ENCODE data around the gene NUP93. TPM values are rescaled to one million over a fixed set of nuclear protein-coding genes. Genes with fewer than 3 reads are reported as not detected.

The NUP93 gene
- polyA plus RNA-seq, 2 of the 4 experiments (the other 2 are of a cell fraction) = 87.3 to 91.4 TPM

DNA sequence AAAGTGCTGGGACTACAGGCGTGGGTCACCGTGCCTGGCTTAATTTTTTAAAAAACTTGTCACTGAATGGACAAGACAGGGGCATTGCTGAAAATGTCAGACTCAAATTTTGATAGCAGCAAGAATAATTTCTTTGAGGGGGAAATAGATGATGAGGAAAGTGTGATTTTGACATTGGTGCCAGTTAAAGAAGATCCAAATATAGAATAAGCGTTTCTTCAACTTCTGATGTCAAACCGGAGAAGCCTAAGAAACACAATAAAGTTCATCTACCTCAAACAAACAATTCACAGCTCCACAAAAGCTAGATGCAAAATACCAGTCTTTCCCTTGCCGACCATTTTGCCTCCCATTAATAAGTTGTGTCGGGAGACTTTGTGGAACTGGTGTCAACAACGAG, 43.2 kb upstream of the NUP93 start:
- WGBS (ENCODE audit: missing lambda C conversion rate) = 81% methylated on average over 7 of the region's 7 CpGs
- no peak overlapping the region for H3K27ac ChIP-seq
- no peak for ATAC-seq
- CTCF ChIA-PET = interaction anchor here (0.6 to 6.2 kb wide), 3 partner anchors 15 to 132 kb away, joined by 3 to 42 read pairs (median 3); no protein-coding TSS in a partner anchor
- peaks cover 4% of the 10 kb centered on the region; the same call in 1 of the 3 replicates for H3K9me3 ChIP-seq
- H3K4me3 ChIP-seq = no peak overlapping the region
- POLR2A ChIA-PET = interaction anchor here (6.5 kb wide), 1 partner anchor 79 kb away, joined by 185 read pairs; the partner anchor contains the start of gene MT2A
- no peak for DNase-seq (ENCODE audit: low read depth in 1 of 2, low spot score in 1 of 2)
- no peak for FAIRE-seq
- no peak overlapping the region for H3K4me2 ChIP-seq
- H3K4me1 ChIP-seq = peaks cover 23% of the 10 kb centered on the region
- TF ChIP-seq BHLHE40 (IDR thresholded peaks at IDR 0.05; ENCODE audit: low read depth, low read length) = no peak
- no peak for TF ChIP-seq TFCP2L1 (CRISPR knock-in tag; IDR thresholded peaks at IDR 0.05)
- TF ChIP-seq MYC (IDR thresholded peaks at IDR 0.05; ENCODE audit: borderline replicate concordance, low read length) = no peak
- no peak for TF ChIP-seq GATA3 (IDR thresholded peaks at IDR 0.05; ENCODE audit: borderline replicate concordance)
- TF ChIP-seq CBX8 (IDR thresholded peaks at IDR 0.05) = no peak
- no peak for TF ChIP-seq KDM1A (IDR thresholded peaks at IDR 0.05; ENCODE audit: low read depth)
- no peak for TF ChIP-seq JUN (IDR thresholded peaks at IDR 0.05)
- no peak for TF ChIP-seq HOXB5 (CRISPR knock-in tag; IDR thresholded peaks at IDR 0.05)
- no peak for TF ChIP-seq RCOR1 (IDR thresholded peaks at IDR 0.05; ENCODE audit: low read depth, low read length)
- TF ChIP-seq, protein P1, sequence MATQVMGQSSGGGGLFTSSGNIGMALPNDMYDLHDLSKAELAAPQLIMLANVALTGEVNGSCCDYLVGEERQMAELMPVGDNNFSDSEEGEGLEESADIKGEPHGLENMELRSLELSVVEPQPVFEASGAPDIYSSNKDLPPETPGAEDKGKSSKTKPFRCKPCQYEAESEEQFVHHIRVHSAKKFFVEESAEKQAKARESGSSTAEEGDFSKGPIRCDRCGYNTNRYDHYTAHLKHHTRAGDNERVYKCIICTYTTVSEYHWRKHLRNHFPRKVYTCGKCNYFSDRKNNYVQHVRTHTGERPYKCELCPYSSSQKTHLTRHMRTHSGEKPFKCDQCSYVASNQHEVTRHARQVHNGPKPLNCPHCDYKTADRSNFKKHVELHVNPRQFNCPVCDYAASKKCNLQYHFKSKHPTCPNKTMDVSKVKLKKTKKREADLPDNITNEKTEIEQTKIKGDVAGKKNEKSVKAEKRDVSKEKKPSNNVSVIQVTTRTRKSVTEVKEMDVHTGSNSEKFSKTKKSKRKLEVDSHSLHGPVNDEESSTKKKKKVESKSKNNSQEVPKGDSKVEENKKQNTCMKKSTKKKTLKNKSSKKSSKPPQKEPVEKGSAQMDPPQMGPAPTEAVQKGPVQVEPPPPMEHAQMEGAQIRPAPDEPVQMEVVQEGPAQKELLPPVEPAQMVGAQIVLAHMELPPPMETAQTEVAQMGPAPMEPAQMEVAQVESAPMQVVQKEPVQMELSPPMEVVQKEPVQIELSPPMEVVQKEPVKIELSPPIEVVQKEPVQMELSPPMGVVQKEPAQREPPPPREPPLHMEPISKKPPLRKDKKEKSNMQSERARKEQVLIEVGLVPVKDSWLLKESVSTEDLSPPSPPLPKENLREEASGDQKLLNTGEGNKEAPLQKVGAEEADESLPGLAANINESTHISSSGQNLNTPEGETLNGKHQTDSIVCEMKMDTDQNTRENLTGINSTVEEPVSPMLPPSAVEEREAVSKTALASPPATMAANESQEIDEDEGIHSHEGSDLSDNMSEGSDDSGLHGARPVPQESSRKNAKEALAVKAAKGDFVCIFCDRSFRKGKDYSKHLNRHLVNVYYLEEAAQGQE (IDR thresholded peaks at IDR 0.05) = no peak
- no peak for TF ChIP-seq ESRRA (IDR thresholded peaks at IDR 0.05; ENCODE audit: borderline replicate concordance, low read length)
- TF ChIP-seq ZSCAN20 (CRISPR knock-in tag; IDR thresholded peaks at IDR 0.05) = no peak
- TF ChIP-seq PHF8 (IDR thresholded peaks at IDR 0.05; ENCODE audit: borderline replicate concordance, low read depth) = no peak
- no peak for TF ChIP-seq MAFK (IDR thresholded peaks at IDR 0.05; ENCODE audit: partially characterized antibody)
- TF ChIP-seq TP53 (CRISPR knock-in tag; IDR thresholded peaks at IDR 0.05) = no peak

- FAIRE-seq (no peak), DNase-seq (ENCODE audit: low read depth in 1 of 2, low spot score in 1 of 2) (no peak), ATAC-seq (peak in 1 of 2 experiments; percentile 37; a peak in 3 of 6 replicates)
- H3K4me3 ChIP-seq = no peak overlapping the region
- CTCF ChIA-PET = interaction anchor here (5.6 kb wide), 1 partner anchor 13 kb away, joined by 28 read pairs; no protein-coding TSS in a partner anchor
- H3K9me3 ChIP-seq = peaks cover 4% of the 10 kb centered on the region; the same call in 1 of the 3 replicates
- TF ChIP-seq RAD21 (conservative IDR thresholded peaks at IDR 0.05 in 1 of 2, IDR thresholded peaks at IDR 0.05 in 1 of 2) (no peak), RARB (CRISPR knock-in tag; IDR thresholded peaks at IDR 0.05) (no peak), ZC3H11A (IDR thresholded peaks at IDR 0.05) (no peak), MYC (IDR thresholded peaks at IDR 0.05; ENCODE audit: borderline replicate concordance, low read length) (no peak), CHD4 (IDR thresholded peaks at IDR 0.05; ENCODE audit: borderline replicate concordance) (no peak), NPAS2 (CRISPR knock-in tag; IDR thresholded peaks at IDR 0.05; ENCODE audit: borderline replicate concordance) (no peak), POLR2AphosphoS2 (conservative IDR thresholded peaks at IDR 0.05; ENCODE audit: low read length) (no peak), HDAC2 (IDR thresholded peaks at IDR 0.05) (no peak), RFX5 (IDR thresholded peaks at IDR 0.05) (no peak), GATA3 (IDR thresholded peaks at IDR 0.05; ENCODE audit: borderline replicate concordance) (no peak), NR3C1 (IDR thresholded peaks at IDR 0.05) (no peak), MAZ (IDR thresholded peaks at IDR 0.05; ENCODE audit: borderline replicate concordance, low read depth, low read length) (no peak), PBX3 (IDR thresholded peaks at IDR 0.05) (no peak)
- TF ChIP-seq, protein P2, sequence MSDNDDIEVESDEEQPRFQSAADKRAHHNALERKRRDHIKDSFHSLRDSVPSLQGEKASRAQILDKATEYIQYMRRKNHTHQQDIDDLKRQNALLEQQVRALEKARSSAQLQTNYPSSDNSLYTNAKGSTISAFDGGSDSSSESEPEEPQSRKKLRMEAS (IDR thresholded peaks at IDR 0.05) = no peak
- TF ChIP-seq, protein P3, sequence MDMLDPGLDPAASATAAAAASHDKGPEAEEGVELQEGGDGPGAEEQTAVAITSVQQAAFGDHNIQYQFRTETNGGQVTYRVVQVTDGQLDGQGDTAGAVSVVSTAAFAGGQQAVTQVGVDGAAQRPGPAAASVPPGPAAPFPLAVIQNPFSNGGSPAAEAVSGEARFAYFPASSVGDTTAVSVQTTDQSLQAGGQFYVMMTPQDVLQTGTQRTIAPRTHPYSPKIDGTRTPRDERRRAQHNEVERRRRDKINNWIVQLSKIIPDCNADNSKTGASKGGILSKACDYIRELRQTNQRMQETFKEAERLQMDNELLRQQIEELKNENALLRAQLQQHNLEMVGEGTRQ (IDR thresholded peaks at IDR 0.05) = no peak
- TF ChIP-seq, protein P4, sequence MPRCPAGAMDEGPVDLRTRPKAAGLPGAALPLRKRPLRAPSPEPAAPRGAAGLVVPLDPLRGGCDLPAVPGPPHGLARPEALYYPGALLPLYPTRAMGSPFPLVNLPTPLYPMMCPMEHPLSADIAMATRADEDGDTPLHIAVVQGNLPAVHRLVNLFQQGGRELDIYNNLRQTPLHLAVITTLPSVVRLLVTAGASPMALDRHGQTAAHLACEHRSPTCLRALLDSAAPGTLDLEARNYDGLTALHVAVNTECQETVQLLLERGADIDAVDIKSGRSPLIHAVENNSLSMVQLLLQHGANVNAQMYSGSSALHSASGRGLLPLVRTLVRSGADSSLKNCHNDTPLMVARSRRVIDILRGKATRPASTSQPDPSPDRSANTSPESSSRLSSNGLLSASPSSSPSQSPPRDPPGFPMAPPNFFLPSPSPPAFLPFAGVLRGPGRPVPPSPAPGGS (IDR thresholded peaks at IDR 0.05) = no peak
- WGBS (ENCODE audit: missing lambda C conversion rate) = 82% methylated on average over 1 of the region's 1 CpG
- H3K27ac ChIP-seq = peak overlapping the region; percentile 56 to 72
- POLR2A ChIA-PET = interaction anchor here (1.2 kb wide), 1 partner anchor 81 kb away, joined by 5 read pairs; the partner anchor contains the start of gene MT2A
- H3K4me1 ChIP-seq = peaks cover 28% of the 10 kb centered on the region
- H3K4me2 ChIP-seq = peak overlapping the region; percentile 47; the same call in 2 of the 3 replicates
Measured at GRCh38 chr16:56688762-56689161, 41.2 kb upstream of the NUP93 start.
